Stimulated activated CD4-positive, alpha-beta T cell treated with anti-CD3 and anti-CD28 coated beads, Interleukin-2, amount 100 ng/mL, for 4 hours (primary cell): Measurements from ENCODE around the gene CPZ.
"Not testable (repeated sequence)": the region's sequence is repeated elsewhere in the genome, so short reads cannot be mapped to it uniquely, and the experiment has no call there.

ENCODE experiments used
- DNase-seq: peaks from one replicate; pipeline ENCODE4 v3.0.0-alpha.2; 2020; ENCODE audit warnings: low read depth

Gene CPZ

GRCh38 chr4:8640816-8641215, 48.3 kb downstream of the CPZ start:
- no peak for DNase-seq

- no peak for DNase-seq
Observed at GRCh38 chr4:8641256-8641655, 48.7 kb downstream of the CPZ start.

GRCh38 chr4:8641931-8642650, 49.5 kb downstream of the CPZ start:
- DNase-seq: no peak

GRCh38 chr4:8642651-8643321, 50.2 kb downstream of the CPZ start:
- DNase-seq: no peak

- DNase-seq: no peak
Observed at GRCh38 chr4:8643441-8643840, 50.9 kb downstream of the CPZ start.

GRCh38 chr4:8643986-8644385, 51.4 kb downstream of the CPZ start:
- DNase-seq: no peak

- no peak for DNase-seq
Observed at GRCh38 chr4:8644461-8644891, 51.9 kb downstream of the CPZ start.

GRCh38 chr4:8644966-8645752, 52.6 kb downstream of the CPZ start:
- no peak for DNase-seq

GRCh38 chr4:8645753-8646124, 53.2 kb downstream of the CPZ start:
- no peak for DNase-seq

GRCh38 chr4:8646296-8647093, 53.9 kb downstream of the CPZ start:
- no peak for DNase-seq

- no peak for DNase-seq
Observed at GRCh38 chr4:8647094-8647570, 54.6 kb downstream of the CPZ start.

- no peak for DNase-seq
Observed at GRCh38 chr4:8647626-8648025, 55.1 kb downstream of the CPZ start.

GRCh38 chr4:8648296-8648695, 55.7 kb downstream of the CPZ start:
- no peak for DNase-seq

GRCh38 chr4:8648816-8649630, 56.5 kb downstream of the CPZ start:
- no peak for DNase-seq

GRCh38 chr4:8649631-8650361, 57.2 kb downstream of the CPZ start:
- no peak for DNase-seq

GRCh38 chr4:8651661-8652180, 59.2 kb downstream of the CPZ start:
- no peak for DNase-seq

- no peak for DNase-seq
Observed at GRCh38 chr4:8652181-8653078, 59.9 kb downstream of the CPZ start.

- DNase-seq: no peak
Observed at GRCh38 chr4:8653326-8654000, 60.9 kb downstream of the CPZ start.

GRCh38 chr4:8654139-8654538, 61.6 kb downstream of the CPZ start:
- DNase-seq: not testable (repeated sequence)
